Esophagus squamous epithelium (tissue), 5 donors: ENCODE measurements around the gene TMEM178B. TPM values are rescaled to one million over a fixed set of nuclear protein-coding genes. Genes with fewer than 3 reads are reported as not detected.

Source experiments
- DNase-seq: peaks from one replicate; lab custom pipeline; 2025; lab: John Stamatoyannopoulos, UW
- H3K27ac ChIP-seq, 4 donors: fragments of 200-600 bp; sonication (generic); one replicate each; pipeline ENCODE4 v1.5.1; 2016 to 2019; ENCODE audit warnings: mild to moderate bottlenecking in 1 of 4
- H3K27me3 ChIP-seq, 4 donors: fragments of 200-600 bp; sonication (generic); 1 replicate in 3 of 4; 2 replicates in 1 of 4; pipeline versions ENCODE4 v1.5.1 to v1.6.0; 2017 to 2021; ENCODE audit warnings: antibody characterized with exemption in 1 of 4
- H3K36me3 ChIP-seq, 3 donors: fragments of 200-600 bp; sonication (generic); one replicate each; pipeline ENCODE4 v1.5.1; 2016 to 2019
- H3K4me1 ChIP-seq, 3 donors: fragments of 200-600 bp; sonication (generic); one replicate each; pipeline ENCODE4 v1.5.1; 2017 to 2019
- H3K4me3 ChIP-seq, 4 donors: fragments of 200-600 bp; sonication (generic); 1 replicate in 3 of 4; 2 replicates in 1 of 4; pipeline ENCODE4 v1.5.1; 2016 to 2019; ENCODE audit warnings: mild to moderate bottlenecking in 2 of 4, moderate library complexity in 1 of 4
- H3K9me3 ChIP-seq, 3 donors: fragments of 200-600 bp; sonication (generic); one replicate each; pipeline ENCODE4 v1.5.1; 2016 to 2019
- POLR2A ChIP-seq, 4 donors: fragments of 450-650 bp; IDR thresholded peaks; one replicate each; pipeline ENCODE4 v1.6.1; 2017; ENCODE audit warnings: antibody characterized with exemption in 4 of 4, mild to moderate bottlenecking in 4 of 4, moderate library complexity in 3 of 4
- WGBS, 2 donors: methylation state at CpG; one replicate each; pipeline ENCODE4 v1.1.5; 2018; 5-methylcytosine and 5-hydroxymethylcytosine counted together
- intact Hi-C: fragments of 100-400 bp; cut with DNase I; formaldehyde crosslinking; loops from one replicate; pipeline ENCODE4 v1.15.0; 2022
- small RNA-seq, 4 donors: library from RNA; depleted of rRNA; stranded (forward); fragments of <200 nt; gene quantifications; one replicate each; pipeline ENCODE3, GENCODE V24; 2016
- total RNA-seq, 4 donors: library from RNA; depleted of rRNA; stranded (reverse); fragments of >200 nt; gene quantifications; one replicate each; pipeline ENCODE4 v1.1.0, GENCODE V29; 2016
- TF ChIP-seq, protein P1 (sequence below), 6 experiments: fragments of 450-650 bp in 4 of 6; fragments of 200-600 bp in 2 of 6; sonication (generic) in 2 of 6; IDR thresholded peaks; one replicate each; pipeline ENCODE4 v1.5.1; 2016 to 2019; ENCODE audit warnings: antibody characterized with exemption in 6 of 6, mild to moderate bottlenecking in 4 of 6, moderate library complexity in 4 of 6
- donor health status: DM: yes; HTN: yes; CAD: no.

The TMEM178B gene
- total RNA-seq, 4 donors from 2014 or later = 0.95 to 1.7 (median 1.2) TPM

DNA sequence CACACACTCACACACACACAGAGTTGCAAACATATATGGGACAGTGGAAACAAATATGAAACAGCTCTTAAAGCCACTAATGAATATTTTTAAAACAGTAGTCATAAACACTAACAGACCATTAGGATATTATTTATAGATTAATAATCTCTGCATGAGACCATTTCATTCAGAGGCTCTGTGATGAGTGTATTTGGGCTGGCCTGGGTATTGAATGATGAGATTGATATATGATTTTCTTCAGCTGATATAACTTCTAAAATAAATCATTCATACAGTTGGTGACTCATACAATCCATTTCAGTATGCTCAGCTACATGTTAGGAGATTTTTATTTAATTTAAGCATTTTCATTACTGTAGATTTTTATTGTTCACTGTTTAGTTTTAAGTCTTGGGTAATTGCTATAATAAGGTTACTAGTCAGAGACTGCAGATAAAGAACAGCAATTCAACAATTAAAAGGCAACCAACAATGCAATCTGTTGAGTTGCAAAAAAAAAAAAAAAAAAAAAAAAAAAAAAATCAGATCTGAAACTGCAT lies 452.2 kb downstream of the TMEM178B start:
- no peak overlapping the region for H3K27ac ChIP-seq
- H3K27me3 ChIP-seq = no peaks in the 10 kb centered on the region
- no peaks in the 10 kb centered on the region for H3K4me1 ChIP-seq
- H3K4me3 ChIP-seq = no peak overlapping the region
- intact Hi-C loops = no loop called here
- DNase-seq = no peak
- TF ChIP-seq POLR2A (IDR thresholded peaks at IDR 0.05) = no peak
- no peaks in the 10 kb centered on the region for H3K9me3 ChIP-seq
- H3K36me3 ChIP-seq = no peaks in the 10 kb centered on the region

DNA sequence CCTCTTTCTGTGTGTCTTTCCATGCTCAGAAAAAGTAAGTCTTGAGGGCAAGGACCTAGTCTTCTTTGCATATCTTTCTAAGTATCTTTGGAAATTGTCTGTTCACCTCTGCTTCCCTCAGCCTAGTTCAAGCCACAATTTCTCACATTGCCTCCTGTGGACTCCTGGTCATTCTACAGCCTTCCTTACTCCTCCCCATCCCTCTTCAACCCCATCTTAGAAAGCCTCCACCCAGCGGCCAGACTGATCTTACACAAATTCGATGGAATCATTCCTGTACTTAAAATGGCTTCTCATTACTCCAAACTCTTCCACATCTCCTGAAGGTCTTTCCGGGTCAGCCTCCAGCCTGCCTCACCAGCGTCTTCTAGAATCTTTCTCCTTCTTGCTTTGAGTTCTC lies 453.2 kb downstream of the TMEM178B start:
- H3K4me1 ChIP-seq = no peaks in the 10 kb centered on the region
- WGBS, 2 donors = 85% methylated on average over 4 of the region's 4 CpGs
- TF ChIP-seq POLR2A (IDR thresholded peaks at IDR 0.05) = no peak
- TF ChIP-seq, protein P1, sequence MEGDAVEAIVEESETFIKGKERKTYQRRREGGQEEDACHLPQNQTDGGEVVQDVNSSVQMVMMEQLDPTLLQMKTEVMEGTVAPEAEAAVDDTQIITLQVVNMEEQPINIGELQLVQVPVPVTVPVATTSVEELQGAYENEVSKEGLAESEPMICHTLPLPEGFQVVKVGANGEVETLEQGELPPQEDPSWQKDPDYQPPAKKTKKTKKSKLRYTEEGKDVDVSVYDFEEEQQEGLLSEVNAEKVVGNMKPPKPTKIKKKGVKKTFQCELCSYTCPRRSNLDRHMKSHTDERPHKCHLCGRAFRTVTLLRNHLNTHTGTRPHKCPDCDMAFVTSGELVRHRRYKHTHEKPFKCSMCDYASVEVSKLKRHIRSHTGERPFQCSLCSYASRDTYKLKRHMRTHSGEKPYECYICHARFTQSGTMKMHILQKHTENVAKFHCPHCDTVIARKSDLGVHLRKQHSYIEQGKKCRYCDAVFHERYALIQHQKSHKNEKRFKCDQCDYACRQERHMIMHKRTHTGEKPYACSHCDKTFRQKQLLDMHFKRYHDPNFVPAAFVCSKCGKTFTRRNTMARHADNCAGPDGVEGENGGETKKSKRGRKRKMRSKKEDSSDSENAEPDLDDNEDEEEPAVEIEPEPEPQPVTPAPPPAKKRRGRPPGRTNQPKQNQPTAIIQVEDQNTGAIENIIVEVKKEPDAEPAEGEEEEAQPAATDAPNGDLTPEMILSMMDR (IDR thresholded peaks at IDR 0.05) = no peak

DNA sequence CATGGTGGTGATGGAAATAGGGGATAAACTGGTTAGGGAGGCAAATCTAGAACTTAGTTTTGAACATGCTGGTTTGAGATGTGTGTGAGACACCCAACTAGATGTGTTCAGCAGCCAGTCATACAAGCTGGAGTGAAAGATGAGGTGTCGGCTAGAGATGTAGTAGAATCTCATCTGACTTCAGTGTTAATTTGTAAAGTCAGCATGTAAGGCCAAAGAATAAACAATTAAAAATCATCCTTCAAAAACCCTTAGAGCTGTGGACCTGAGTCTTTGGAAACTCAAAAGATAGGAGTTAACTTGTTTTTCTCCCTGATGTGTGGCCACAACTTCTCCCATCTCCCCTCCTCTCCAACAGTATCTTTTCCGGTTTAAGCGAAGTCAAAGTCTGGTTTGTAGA lies 454.5 kb downstream of the TMEM178B start:
- no peak for TF ChIP-seq POLR2A (IDR thresholded peaks at IDR 0.05)
- TF ChIP-seq, protein P1 (IDR thresholded peaks at IDR 0.05) = no peak

More for the DNA sequence above, 453.2 kb downstream of the TMEM178B start:
- Histone ChIP-seq H3K27me3 (no peaks in the 10 kb centered on the region), H3K27ac (no peak overlapping the region), H3K4me3 (no peak overlapping the region), H3K9me3 (no peaks in the 10 kb centered on the region), H3K36me3 (no peaks in the 10 kb centered on the region)
- intact Hi-C loops = no loop called here
- no peak for DNase-seq

More for the DNA sequence above, 454.5 kb downstream of the TMEM178B start:
- 79 to 88% methylated on average over 3 of the region's 3 CpGs for WGBS, 2 donors
- Histone ChIP-seq H3K9me3 (no peaks in the 10 kb centered on the region), H3K27me3 (no peaks in the 10 kb centered on the region), H3K27ac (no peak overlapping the region), H3K36me3 (no peaks in the 10 kb centered on the region), H3K4me3 (no peak overlapping the region), H3K4me1 (peaks cover 0 to 4% (median 0%) of the 10 kb centered on the region in 3 donors)
- no peak for DNase-seq
- intact Hi-C loops = no loop called here

Small RNA genes within 50 kb of the gene (small RNA-seq; reads per million reads assigned to genes)
- gene AC006362.1 = 0 reads per million in 4 donors
- gene RNU4-74P = 0 reads per million in 4 donors

Other genes with a start within 250 kb of the TMEM178B start
- gene BRAF, start 149.1 kb upstream of the TMEM178B start, total RNA-seq = 10 to 100 TPM in 3 of 4 donors, 1 to 10 TPM in 1; 10.0 to 40.6 (median 20.6) TPM
- 10 to 100 TPM; 12.7 to 25.2 (median 16.1) TPM for gene MRPS33, start 59.1 kb upstream of the TMEM178B start, total RNA-seq